ENCODE data around the gene ARHGAP30.

ARHGAP30 gene

DNA sequence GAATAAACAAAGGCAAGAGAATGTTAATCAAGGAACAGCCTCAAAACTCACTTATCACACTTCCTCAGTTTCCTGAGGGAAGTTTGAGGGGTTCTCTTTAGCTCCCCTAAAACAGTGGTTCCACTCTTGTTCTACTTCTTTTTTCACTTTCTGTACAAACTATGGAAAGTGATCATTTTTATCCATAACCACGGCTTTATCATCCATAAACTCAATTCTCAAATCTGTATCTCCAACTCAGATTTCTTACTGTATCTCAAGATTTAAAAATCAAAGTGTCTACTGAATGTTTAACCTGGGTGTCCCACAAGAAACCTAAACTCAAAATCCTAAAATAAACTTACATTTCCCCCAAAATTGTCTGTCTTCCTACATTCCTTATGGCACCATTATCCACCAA lies 44.2 kb upstream of the ARHGAP30 start:
- TF ChIP-seq YY1 (IDR thresholded peaks at IDR 0.05; ENCODE audit: low read depth) (no peak), FOXM1 (IDR thresholded peaks at IDR 0.05; ENCODE audit: borderline replicate concordance, low read depth) (no peak), NFIC (IDR thresholded peaks at IDR 0.05) (no peak), CREB1 (IDR thresholded peaks at IDR 0.05; ENCODE audit: low read depth) (no peak), TEAD4 (IDR thresholded peaks at IDR 0.05) (no peak), ZBTB7A (IDR thresholded peaks at IDR 0.05; ENCODE audit: low read depth) (no peak), EGR1 (IDR thresholded peaks at IDR 0.05) (no peak), RAD21 (IDR thresholded peaks at IDR 0.05; ENCODE audit: low read depth) (no peak), TAF1 (IDR thresholded peaks at IDR 0.05; ENCODE audit: low read depth) (no peak), EP300 (IDR thresholded peaks at IDR 0.05; ENCODE audit: borderline replicate concordance) (no peak), USF1 (IDR thresholded peaks at IDR 0.05) (no peak), TCF12 (IDR thresholded peaks at IDR 0.05; ENCODE audit: low read depth) (no peak), CEBPB (IDR thresholded peaks at IDR 0.05) (no peak)
- TF ChIP-seq, protein P1, sequence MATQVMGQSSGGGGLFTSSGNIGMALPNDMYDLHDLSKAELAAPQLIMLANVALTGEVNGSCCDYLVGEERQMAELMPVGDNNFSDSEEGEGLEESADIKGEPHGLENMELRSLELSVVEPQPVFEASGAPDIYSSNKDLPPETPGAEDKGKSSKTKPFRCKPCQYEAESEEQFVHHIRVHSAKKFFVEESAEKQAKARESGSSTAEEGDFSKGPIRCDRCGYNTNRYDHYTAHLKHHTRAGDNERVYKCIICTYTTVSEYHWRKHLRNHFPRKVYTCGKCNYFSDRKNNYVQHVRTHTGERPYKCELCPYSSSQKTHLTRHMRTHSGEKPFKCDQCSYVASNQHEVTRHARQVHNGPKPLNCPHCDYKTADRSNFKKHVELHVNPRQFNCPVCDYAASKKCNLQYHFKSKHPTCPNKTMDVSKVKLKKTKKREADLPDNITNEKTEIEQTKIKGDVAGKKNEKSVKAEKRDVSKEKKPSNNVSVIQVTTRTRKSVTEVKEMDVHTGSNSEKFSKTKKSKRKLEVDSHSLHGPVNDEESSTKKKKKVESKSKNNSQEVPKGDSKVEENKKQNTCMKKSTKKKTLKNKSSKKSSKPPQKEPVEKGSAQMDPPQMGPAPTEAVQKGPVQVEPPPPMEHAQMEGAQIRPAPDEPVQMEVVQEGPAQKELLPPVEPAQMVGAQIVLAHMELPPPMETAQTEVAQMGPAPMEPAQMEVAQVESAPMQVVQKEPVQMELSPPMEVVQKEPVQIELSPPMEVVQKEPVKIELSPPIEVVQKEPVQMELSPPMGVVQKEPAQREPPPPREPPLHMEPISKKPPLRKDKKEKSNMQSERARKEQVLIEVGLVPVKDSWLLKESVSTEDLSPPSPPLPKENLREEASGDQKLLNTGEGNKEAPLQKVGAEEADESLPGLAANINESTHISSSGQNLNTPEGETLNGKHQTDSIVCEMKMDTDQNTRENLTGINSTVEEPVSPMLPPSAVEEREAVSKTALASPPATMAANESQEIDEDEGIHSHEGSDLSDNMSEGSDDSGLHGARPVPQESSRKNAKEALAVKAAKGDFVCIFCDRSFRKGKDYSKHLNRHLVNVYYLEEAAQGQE (IDR thresholded peaks at IDR 0.05; ENCODE audit: low read depth), result no peak
- TF ChIP-seq, protein P2, sequence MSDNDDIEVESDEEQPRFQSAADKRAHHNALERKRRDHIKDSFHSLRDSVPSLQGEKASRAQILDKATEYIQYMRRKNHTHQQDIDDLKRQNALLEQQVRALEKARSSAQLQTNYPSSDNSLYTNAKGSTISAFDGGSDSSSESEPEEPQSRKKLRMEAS (IDR thresholded peaks at IDR 0.05), result no peak

DNA sequence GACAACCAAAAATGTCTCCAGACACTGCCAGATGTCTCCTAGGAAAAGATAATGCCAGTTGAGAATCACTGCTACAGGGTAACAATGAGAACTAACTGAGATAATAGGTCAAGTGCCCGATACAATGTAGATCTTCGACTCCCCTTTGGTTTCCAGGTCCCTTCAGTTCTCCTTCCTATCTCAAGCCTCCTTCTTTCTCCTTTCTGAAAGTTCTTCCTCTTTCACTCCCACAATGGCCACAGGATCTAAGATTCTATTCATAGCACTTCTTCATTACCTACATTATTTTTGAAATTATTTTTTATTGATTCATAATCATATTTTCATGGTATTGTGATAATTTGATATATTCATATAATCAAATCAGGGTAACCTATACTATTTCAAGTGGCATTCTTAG lies 41.8 kb upstream of the ARHGAP30 start:
- TF ChIP-seq CREB1 (IDR thresholded peaks at IDR 0.05; ENCODE audit: low read depth) (no peak), TEAD4 (IDR thresholded peaks at IDR 0.05) (no peak), TAF1 (IDR thresholded peaks at IDR 0.05; ENCODE audit: low read depth) (no peak), RAD21 (IDR thresholded peaks at IDR 0.05; ENCODE audit: low read depth) (no peak), NFIC (IDR thresholded peaks at IDR 0.05) (no peak), ZBTB7A (IDR thresholded peaks at IDR 0.05; ENCODE audit: low read depth) (no peak), EGR1 (IDR thresholded peaks at IDR 0.05) (no peak), USF1 (IDR thresholded peaks at IDR 0.05) (no peak), FOXM1 (IDR thresholded peaks at IDR 0.05; ENCODE audit: borderline replicate concordance, low read depth) (no peak), EP300 (IDR thresholded peaks at IDR 0.05; ENCODE audit: borderline replicate concordance) (no peak), YY1 (IDR thresholded peaks at IDR 0.05; ENCODE audit: low read depth) (no peak)
- TF ChIP-seq, protein P1 (IDR thresholded peaks at IDR 0.05; ENCODE audit: low read depth), result no peak
- TF ChIP-seq, protein P2 (IDR thresholded peaks at IDR 0.05), result no peak

DNA sequence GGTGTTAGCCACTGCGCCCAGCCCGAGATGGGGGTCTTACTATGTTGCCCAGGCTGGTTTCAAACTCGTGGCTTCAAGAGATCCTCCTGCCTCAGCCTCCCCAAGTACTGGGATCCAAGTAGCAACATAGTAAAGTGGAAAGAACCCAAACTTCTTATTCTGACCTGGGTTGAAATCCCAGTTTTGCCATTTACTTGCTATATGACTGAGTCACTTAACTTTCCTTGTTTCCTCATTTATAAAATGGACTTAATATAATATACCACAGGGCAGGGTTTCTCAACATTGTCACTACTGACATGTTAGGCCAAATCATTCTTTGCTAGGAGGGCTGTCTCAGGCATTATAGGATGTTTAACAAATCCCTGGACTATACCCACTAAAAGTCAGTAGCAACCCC lies 41.4 kb upstream of the ARHGAP30 start:
- TF ChIP-seq TEAD4 (IDR thresholded peaks at IDR 0.05), result no peak

DNA sequence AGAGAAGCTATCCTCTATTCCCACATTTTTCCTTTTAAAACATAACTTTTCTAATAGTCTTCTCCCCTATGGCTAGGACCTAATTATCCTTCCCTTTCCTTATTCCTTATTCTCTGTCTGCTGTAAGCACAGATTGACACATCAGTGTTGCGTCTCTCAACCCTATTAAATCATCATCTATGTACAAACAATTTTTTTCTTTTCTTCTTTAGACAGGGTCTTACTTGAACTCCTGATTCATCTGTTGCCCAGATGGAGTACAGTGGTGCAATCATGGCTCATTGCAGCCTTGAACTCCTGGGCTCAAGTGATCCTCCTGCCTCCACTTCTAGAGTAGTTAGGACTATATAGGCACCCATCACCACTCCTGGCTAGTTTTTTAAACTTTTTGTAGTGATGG lies 36.7 kb upstream of the ARHGAP30 start:
- TF ChIP-seq ZBTB7A (IDR thresholded peaks at IDR 0.05; ENCODE audit: low read depth) (no peak), TAF1 (IDR thresholded peaks at IDR 0.05; ENCODE audit: low read depth) (no peak), TCF12 (IDR thresholded peaks at IDR 0.05; ENCODE audit: low read depth) (no peak), RAD21 (IDR thresholded peaks at IDR 0.05; ENCODE audit: low read depth) (no peak), YY1 (IDR thresholded peaks at IDR 0.05; ENCODE audit: low read depth) (no peak), TEAD4 (IDR thresholded peaks at IDR 0.05) (no peak), CREB1 (IDR thresholded peaks at IDR 0.05; ENCODE audit: low read depth) (no peak), FOXM1 (IDR thresholded peaks at IDR 0.05; ENCODE audit: borderline replicate concordance, low read depth) (no peak), NFIC (IDR thresholded peaks at IDR 0.05) (no peak), EGR1 (IDR thresholded peaks at IDR 0.05) (no peak), CEBPB (IDR thresholded peaks at IDR 0.05) (no peak), USF1 (IDR thresholded peaks at IDR 0.05) (no peak), EP300 (IDR thresholded peaks at IDR 0.05; ENCODE audit: borderline replicate concordance) (no peak)
- TF ChIP-seq, protein P1 (IDR thresholded peaks at IDR 0.05; ENCODE audit: low read depth), result no peak
- TF ChIP-seq, protein P2 (IDR thresholded peaks at IDR 0.05), result no peak

Data from Ishikawa (cell line).